Measurements from ENCODE around the gene CACNA1G. TPM values are rescaled to one million over a fixed set of nuclear protein-coding genes. Genes with fewer than 3 reads are reported as not detected.

Gene CACNA1G
- total RNA-seq, 6 experiments from 2014 or later, result not detected

GRCh38 chr17:50662632-50663225, 102.2 kb downstream of the CACNA1G start:
- intact Hi-C loops (cut with DNase I), result no loop called here
- H3K27ac ChIP-seq, result peak overlapping the region in 2 of 3 donors; percentile 40 to 80

GRCh38 chr17:50663812-50664374, 103.4 kb downstream of the CACNA1G start:
- peak; percentile 92 to 97 (median 96) for DNase-seq
- Histone ChIP-seq H3K4me3 (no peak overlapping the region), H3K36me3 (no peaks in the 10 kb centered on the region), H3K27ac (peak overlapping the region; percentile 36 to 79 (median 40)), H3K27me3 (no peaks in the 10 kb centered on the region), H3K4me1 (peaks cover 0 to 70% (median 42%) of the 10 kb centered on the region in 4 donors), H3K9me3 (no peaks in the 10 kb centered on the region)
- peak; percentile 66 to 84 (median 80) for ATAC-seq
- intact Hi-C loops (cut with DNase I), result no loop called here
- 14% methylated on average over 6 of the region's 10 CpGs for WGBS (ENCODE audit: insufficient coverage, low coverage, low lambda C conversion rate, missing lambda C conversion rate)
- no peak for TF ChIP-seq CTCF (IDR thresholded peaks at IDR 0.05)
- TF ChIP-seq POLR2A (IDR thresholded peaks at IDR 0.05), result no peak

More at GRCh38 chr17:50662632-50663225, 102.2 kb downstream of the CACNA1G start:
- WGBS (ENCODE audit: insufficient coverage, low coverage, low lambda C conversion rate, missing lambda C conversion rate), result 98% methylated on average over 6 of the region's 9 CpGs
- no peak for ATAC-seq
- DNase-seq, result no peak
- Histone ChIP-seq H3K36me3 (peaks cover 0 to under 1% (median 0%) of the 10 kb centered on the region in 4 donors), H3K4me1 (peaks cover 0 to 69% (median 42%) of the 10 kb centered on the region in 4 donors), H3K4me3 (no peak overlapping the region), H3K9me3 (no peaks in the 10 kb centered on the region), H3K27me3 (no peaks in the 10 kb centered on the region)
- TF ChIP-seq POLR2A (IDR thresholded peaks at IDR 0.05), result no peak
- no peak for TF ChIP-seq CTCF (IDR thresholded peaks at IDR 0.05)

GRCh38 chr17:50664788-50665458, 104.4 kb downstream of the CACNA1G start:
- Histone ChIP-seq H3K4me3 (no peak overlapping the region), H3K36me3 (peaks cover 0 to 5% (median 0%) of the 10 kb centered on the region in 4 donors), H3K27ac (peak overlapping the region in 1 of 3 donors; percentile 79), H3K9me3 (no peaks in the 10 kb centered on the region), H3K27me3 (no peaks in the 10 kb centered on the region), H3K4me1 (peaks cover 0 to 60% (median 37%) of the 10 kb centered on the region in 4 donors)
- WGBS (ENCODE audit: insufficient coverage, low coverage, low lambda C conversion rate, missing lambda C conversion rate), result 91% methylated on average over 10 of the region's 12 CpGs
- TF ChIP-seq POLR2A (IDR thresholded peaks at IDR 0.05) (no peak), CTCF (IDR thresholded peaks at IDR 0.05) (no peak)
- intact Hi-C loops (cut with DNase I), result no loop called here
- ATAC-seq (no peak), DNase-seq (no peak)

DNA sequence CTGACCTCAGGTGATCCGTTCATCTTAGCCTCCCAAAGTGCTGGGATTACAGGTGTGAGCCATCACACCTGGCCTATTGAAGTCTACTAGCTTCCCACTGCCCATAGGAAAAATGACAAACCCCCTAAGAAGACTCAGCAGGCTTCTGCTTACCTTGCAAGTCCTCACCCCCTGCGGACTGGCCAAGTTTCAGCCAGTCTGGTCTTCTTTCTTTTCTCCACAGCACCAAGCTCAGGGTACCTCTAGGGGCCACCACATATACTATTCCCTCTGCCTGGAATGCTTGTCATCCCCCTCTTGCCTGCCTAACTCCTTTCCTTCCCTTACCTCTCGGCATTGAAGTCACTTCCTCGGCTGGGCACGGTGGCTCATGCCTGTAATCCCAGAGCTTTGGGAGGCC, 105.3 kb downstream of the CACNA1G start:
- no peak overlapping the region for H3K27ac ChIP-seq
- intact Hi-C loops (cut with DNase I), result no loop called here
- WGBS (ENCODE audit: insufficient coverage, low coverage, low lambda C conversion rate, missing lambda C conversion rate), result 85% methylated on average over 4 of the region's 5 CpGs
- peaks cover 0 to 55% (median 32%) of the 10 kb centered on the region in 4 donors for H3K4me1 ChIP-seq
- peaks cover 0 to 5% (median 0%) of the 10 kb centered on the region in 4 donors for H3K36me3 ChIP-seq
- ATAC-seq (no peak), DNase-seq (no peak)
- no peak for TF ChIP-seq CTCF (IDR thresholded peaks at IDR 0.05)
- no peak for TF ChIP-seq POLR2A (IDR thresholded peaks at IDR 0.05)
- no peak overlapping the region for H3K4me3 ChIP-seq
- H3K9me3 ChIP-seq, result no peaks in the 10 kb centered on the region
- H3K27me3 ChIP-seq, result no peaks in the 10 kb centered on the region

Data from right lobe of liver (tissue), 6 donors.